Adrenal gland (tissue), 12 donors: ENCODE measurements around the gene SPINK5. TPM values are rescaled to one million over a fixed set of nuclear protein-coding genes. Genes with fewer than 3 reads are reported as not detected.

Experiments
- DNase-seq, 7 donors: peaks; one replicate each; pipeline ENCODE4 v3.0.0-alpha.2; 2019 to 2020
- H3K27ac ChIP-seq, 5 donors: fragments of 200-600 bp; sonication (generic) in 4 of 5; 1 replicate in 3 of 5; 2 replicates in 2 of 5; pipeline versions ENCODE4 v1.5.1 to v1.8.0; 2016 to 2020; ENCODE audit warnings: mild to moderate bottlenecking in 1 of 5
- H3K27me3 ChIP-seq: fragments of 200-600 bp; 2 replicates; pipeline ENCODE4 v1.8.0; 2021
- H3K36me3 ChIP-seq, 2 donors: fragments of 200-600 bp; replicated peaks in 1 of 2; 1 replicate in 1 of 2; 2 replicates in 1 of 2; pipeline versions ENCODE4 v1.5.1 to v1.8.0; 2018 to 2022
- H3K4me1 ChIP-seq, 2 donors: fragments of 200-600 bp; replicated peaks in 1 of 2; 1 replicate in 1 of 2; 2 replicates in 1 of 2; pipeline versions ENCODE4 v1.5.1 to v1.8.0; 2018 to 2021
- H3K4me3 ChIP-seq, 4 donors: fragments of 200-600 bp; sonication (generic) in 3 of 4; one replicate each; pipeline ENCODE4 v1.5.1; 2016 to 2018
- H3K9me3 ChIP-seq, 3 donors: fragments of 200-600 bp; sonication (generic) in 1 of 3; replicated peaks in 1 of 3; 1 replicate in 2 of 3; 2 replicates in 1 of 3; pipeline versions ENCODE4 v1.5.1 to v1.8.0; 2016 to 2021
- POLR2A ChIP-seq, 2 donors: fragments of 450-650 bp; IDR thresholded peaks; one replicate each; pipeline ENCODE4 v1.6.1; 2017; ENCODE audit warnings: antibody characterized with exemption in 2 of 2, mild to moderate bottlenecking in 2 of 2, moderate library complexity in 1 of 2
- WGBS, 4 donors: extraction: QIAGEN DNeasy Blood & Tissue Kit in 2 of 4; methylation state at CpG; one replicate each; pipeline versions ENCODE4 v1.1.5 to v1.1.7; 2013 to 2017; 5-methylcytosine and 5-hydroxymethylcytosine counted together
- intact Hi-C, 2 donors: fragments of 100-400 bp; cut with DNase I; formaldehyde crosslinking; loops; one replicate each; pipeline versions ENCODE4 v1.14.1 to v1.15.0; 2022 to 2023
- polyA plus RNA-seq, 3 donors: library from polyadenylated mRNA; stranded (reverse); fragments of 200-250 nt in 2 of 3; fragments of 350-450 nt in 1 of 3; fragmentation: Illumina TruSeq in 1 of 3; extraction: RNeasy Lipid Tissue Mini Kit (QIAGEN cat#74804) in 1 of 3; gene quantifications; one replicate each; pipeline ENCODE4 v1.2.3, GENCODE V29; 2013 to 2014
- total RNA-seq, 9 donors: library from RNA; depleted of rRNA in 4 of 9; stranded (reverse); fragments of >200 nt in 4 of 9; fragments of 120-200 nt in 1 of 9; fragmentation: NEBNext Ultra II Directional in 1 of 9; extraction: Animal tissue kit (Norgen Biotek cat#: 25700) in 1 of 9; gene quantifications; one replicate each; pipeline versions ENCODE4 v1.1.0 to v1.2.4, GENCODE V29; 2013 to 2023
- TF ChIP-seq, protein P1 (sequence below), 6 experiments: fragments of 450-650 bp in 4 of 6; fragments of 200-600 bp in 2 of 6; sonication (generic) in 1 of 6; IDR thresholded peaks; 1 replicate in 5 of 6; 2 replicates in 1 of 6; pipeline versions ENCODE4 v1.5.1 to v1.8.0; 2016 to 2021; ENCODE audit warnings: antibody characterized with exemption in 6 of 6, mild to moderate bottlenecking in 2 of 6, moderate library complexity in 1 of 6
- donor health status: healthy with polysubstance abuse.
- donor health status: Bipolar disorder and iron deficiency.
- donor health status: DM: yes; HTN: yes; CAD: no.
- donor health status: DM: no; HTN: no; CAD: no.
- donor health status: DM: no; HTN: no; CAD: no.
- donor health status: DM: yes; HTN: yes; CAD: no.

SPINK5 gene
- total and polyA plus RNA-seq, 12 donors, result 0.13 to 3.5 (median 0.40) TPM; not detected in 3

DNA sequence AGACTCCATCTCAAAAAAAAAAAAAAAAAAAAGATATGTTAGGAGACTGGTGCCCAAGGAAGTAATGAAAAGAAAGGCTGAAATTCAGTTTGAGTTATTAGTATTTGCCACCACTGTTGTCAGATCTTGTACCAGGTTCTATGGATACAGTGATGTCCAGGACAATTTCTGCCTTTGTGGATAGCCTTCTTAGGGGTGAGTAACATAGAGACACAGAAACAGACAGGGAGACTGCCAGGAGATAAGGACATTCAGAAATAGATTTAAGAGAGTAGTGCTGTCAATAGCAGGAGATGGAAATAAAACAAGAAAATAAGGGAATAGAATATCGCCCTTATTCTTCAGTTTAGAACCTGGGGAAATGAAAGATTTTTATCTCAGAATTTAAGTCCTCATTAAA, 98.3 kb downstream of the SPINK5 start:
- intact Hi-C loops, result no loop called here
- Histone ChIP-seq H3K36me3 (no peaks in the 10 kb centered on the region), H3K4me1 (no peaks in the 10 kb centered on the region), H3K27me3 (no peaks in the 10 kb centered on the region), H3K9me3 (no peaks in the 10 kb centered on the region), H3K27ac (no peak overlapping the region), H3K4me3 (no peak overlapping the region)
- 88 to 93% (median 92%) methylated on average over 1 of the region's 1 CpG for WGBS, 4 donors
- TF ChIP-seq, protein P1, sequence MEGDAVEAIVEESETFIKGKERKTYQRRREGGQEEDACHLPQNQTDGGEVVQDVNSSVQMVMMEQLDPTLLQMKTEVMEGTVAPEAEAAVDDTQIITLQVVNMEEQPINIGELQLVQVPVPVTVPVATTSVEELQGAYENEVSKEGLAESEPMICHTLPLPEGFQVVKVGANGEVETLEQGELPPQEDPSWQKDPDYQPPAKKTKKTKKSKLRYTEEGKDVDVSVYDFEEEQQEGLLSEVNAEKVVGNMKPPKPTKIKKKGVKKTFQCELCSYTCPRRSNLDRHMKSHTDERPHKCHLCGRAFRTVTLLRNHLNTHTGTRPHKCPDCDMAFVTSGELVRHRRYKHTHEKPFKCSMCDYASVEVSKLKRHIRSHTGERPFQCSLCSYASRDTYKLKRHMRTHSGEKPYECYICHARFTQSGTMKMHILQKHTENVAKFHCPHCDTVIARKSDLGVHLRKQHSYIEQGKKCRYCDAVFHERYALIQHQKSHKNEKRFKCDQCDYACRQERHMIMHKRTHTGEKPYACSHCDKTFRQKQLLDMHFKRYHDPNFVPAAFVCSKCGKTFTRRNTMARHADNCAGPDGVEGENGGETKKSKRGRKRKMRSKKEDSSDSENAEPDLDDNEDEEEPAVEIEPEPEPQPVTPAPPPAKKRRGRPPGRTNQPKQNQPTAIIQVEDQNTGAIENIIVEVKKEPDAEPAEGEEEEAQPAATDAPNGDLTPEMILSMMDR (IDR thresholded peaks at IDR 0.05), result no peak
- no peak for TF ChIP-seq POLR2A (IDR thresholded peaks at IDR 0.05)
- no peak for DNase-seq

DNA sequence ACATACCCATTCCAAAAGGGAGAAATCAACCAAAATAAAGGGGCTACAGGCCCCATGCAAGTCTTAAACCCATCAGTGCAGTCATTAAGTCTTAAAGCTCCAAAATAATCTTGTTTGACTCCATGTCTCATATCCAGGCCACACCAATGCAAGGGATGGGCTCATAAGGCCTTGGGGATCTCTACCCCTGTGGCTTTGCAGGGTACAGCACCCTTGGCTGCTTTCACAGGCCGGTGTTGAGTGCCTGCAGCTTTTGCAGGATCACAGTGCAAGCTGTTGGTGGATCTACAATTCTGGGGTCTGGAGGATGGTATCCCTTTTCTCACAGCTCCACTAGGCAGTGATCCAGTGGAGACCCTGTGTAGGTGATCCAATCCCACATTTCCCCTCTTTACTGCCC, 99.6 kb downstream of the SPINK5 start:
- no peak for TF ChIP-seq POLR2A (IDR thresholded peaks at IDR 0.05)
- TF ChIP-seq, protein P1 (IDR thresholded peaks at IDR 0.05), result no peak
- WGBS, 4 donors, result 90 to 100% (median 97%) methylated on average over 1 of the region's 1 CpG
- no peak for DNase-seq

DNA sequence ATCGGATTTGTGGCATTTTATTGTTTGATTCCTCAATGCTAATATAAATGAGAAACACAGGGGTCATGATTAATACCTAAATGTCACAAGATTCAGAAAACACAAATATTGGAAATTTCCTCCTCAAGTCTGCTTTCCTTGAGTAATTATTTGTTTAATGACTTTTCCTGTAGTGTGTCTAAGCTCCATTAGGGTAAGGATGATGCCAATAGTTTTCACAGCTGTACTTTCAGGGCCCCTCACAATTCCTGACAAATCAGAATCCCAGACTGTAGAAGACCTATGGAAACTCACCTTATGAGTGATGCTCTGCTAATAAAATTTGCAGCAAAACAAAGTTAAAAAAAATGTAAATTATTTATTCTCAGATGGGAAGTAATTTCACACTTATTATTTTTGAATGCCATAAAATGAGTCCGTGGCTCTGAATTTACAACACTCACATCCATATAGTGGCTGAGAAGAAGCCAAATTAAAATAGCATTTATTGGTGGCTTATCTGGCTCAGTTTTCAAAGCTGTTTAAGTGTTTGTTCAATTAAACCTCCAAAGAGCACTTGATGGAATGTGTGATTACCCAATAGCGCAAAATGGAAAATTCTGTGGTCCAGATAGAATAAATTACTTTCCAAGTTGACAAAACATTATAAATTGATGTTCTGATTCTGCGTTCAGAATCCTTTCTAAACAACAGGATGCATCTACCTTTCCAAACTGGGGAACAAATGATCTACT, 102.9 kb downstream of the SPINK5 start:
- 77 to 84% (median 81%) methylated on average over 4 of the region's 4 CpGs for WGBS, 4 donors

More for the DNA sequence above, 99.6 kb downstream of the SPINK5 start:
- H3K27ac ChIP-seq, result no peak overlapping the region
- H3K27me3 ChIP-seq, result no peaks in the 10 kb centered on the region
- H3K4me1 ChIP-seq, result no peaks in the 10 kb centered on the region
- H3K36me3 ChIP-seq, result no peaks in the 10 kb centered on the region
- intact Hi-C loops, result no loop called here
- H3K9me3 ChIP-seq, result no peaks in the 10 kb centered on the region
- H3K4me3 ChIP-seq, result no peak overlapping the region

DNA sequence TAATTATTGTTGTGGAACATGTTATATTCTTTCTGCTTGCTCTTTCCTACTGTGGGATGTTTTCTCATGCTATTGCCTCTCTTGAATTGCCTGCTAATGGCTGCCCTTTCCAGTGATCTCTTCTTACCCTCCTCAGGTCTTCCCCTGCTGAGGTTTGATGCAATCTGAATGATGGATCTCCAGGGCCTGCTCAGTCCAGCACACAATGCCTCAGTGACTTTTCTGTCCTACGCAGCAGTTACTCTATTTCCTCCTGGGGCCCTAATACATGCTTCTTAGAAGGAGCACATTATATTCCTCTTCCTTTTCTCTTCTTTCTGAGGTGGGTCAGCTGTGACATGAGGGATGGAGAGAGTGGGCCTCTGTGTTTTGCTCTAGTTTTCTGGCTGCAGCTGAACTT, 104.5 kb downstream of the SPINK5 start, which contains the start of gene SPINK14:
TSS of gene SPINK14 (plus strand) at position 301 of the 400 bp plus-strand sequence. CDS start 1,187 bp downstream, outside the sequence.
- no peak for DNase-seq
- peaks cover 8% of the 10 kb centered on the region for H3K27me3 ChIP-seq
- H3K27ac ChIP-seq, result no peak within 1 kb of the TSS
- whole genome bisulfite sequencing, 4 donors, result 91 to 100% (median 93%) methylated on average over 1 of the region's 1 CpG
- no peaks in the 10 kb centered on the region for H3K9me3 ChIP-seq
- H3K36me3 ChIP-seq, result no peaks in the 10 kb centered on the region
- no peaks in the 10 kb centered on the region for H3K4me1 ChIP-seq
- no peak for TF ChIP-seq POLR2A (IDR thresholded peaks at IDR 0.05)
- TF ChIP-seq, protein P1 (IDR thresholded peaks at IDR 0.05), result no peak
- intact Hi-C loops, result no loop called here
- no peak within 1 kb of the TSS for H3K4me3 ChIP-seq

More for the DNA sequence above, 102.9 kb downstream of the SPINK5 start:
- H3K4me3 ChIP-seq, result no peak overlapping the region
- no peaks in the 10 kb centered on the region for H3K4me1 ChIP-seq
- no peak overlapping the region for H3K27ac ChIP-seq
- H3K27me3 ChIP-seq, result peaks cover 4% of the 10 kb centered on the region
- TF ChIP-seq, protein P1 (IDR thresholded peaks at IDR 0.05), result no peak
- TF ChIP-seq POLR2A (IDR thresholded peaks at IDR 0.05), result no peak
- H3K36me3 ChIP-seq, result no peaks in the 10 kb centered on the region
- no peak for DNase-seq
- no peaks in the 10 kb centered on the region for H3K9me3 ChIP-seq
- intact Hi-C loops, result no loop called here
